DMS153 (cell line): ENCODE data around the gene BRD4.
"Not testable (repeated sequence)": the region's sequence is repeated elsewhere in the genome, so short reads cannot be mapped to it uniquely, and the experiment has no call there.

Source experiments
- DNase-seq: peaks from one replicate; lab custom pipeline; 2025; lab: John Stamatoyannopoulos, UW

The BRD4 gene

DNA sequence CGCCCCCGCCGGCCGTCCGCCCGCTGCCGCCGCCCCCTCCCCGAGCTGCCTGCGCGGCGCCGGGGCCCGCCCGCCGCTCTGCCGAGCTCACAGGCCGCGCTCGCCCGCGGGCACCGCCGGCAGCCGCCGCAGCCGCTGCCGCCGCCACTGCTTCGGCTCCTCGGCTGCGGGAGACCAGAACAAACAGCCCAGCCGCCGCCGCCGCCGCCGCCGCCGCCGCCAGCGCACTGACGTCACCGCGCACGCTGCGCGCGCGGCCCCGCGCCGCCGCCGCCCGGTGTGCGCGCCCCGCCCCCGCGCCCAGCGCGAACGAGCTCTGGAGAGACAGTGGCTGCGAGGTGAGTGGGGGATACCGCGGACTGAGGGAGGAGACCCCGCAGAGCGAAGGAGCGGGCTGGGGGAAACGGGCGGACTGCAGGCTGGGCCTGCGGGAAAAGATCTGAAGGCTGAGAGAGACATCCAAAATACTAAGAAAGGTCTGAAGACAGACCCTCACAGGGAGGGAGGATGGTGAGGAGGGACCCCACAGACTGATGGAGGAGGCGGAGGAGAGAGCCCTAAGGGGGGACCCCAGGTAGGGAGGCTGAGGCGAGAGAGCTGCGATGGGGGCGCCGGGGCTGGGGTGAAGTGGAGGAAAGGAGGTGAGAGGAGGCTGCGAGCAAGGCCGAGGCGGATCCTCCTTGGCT, at the start of gene BRD4:
BRD4 (minus strand) TSS at position 229 of the 686 bp plus-strand sequence. CDS start 59,440 bp downstream, outside the sequence.
- peak; percentile 11 for DNase-seq

DNA sequence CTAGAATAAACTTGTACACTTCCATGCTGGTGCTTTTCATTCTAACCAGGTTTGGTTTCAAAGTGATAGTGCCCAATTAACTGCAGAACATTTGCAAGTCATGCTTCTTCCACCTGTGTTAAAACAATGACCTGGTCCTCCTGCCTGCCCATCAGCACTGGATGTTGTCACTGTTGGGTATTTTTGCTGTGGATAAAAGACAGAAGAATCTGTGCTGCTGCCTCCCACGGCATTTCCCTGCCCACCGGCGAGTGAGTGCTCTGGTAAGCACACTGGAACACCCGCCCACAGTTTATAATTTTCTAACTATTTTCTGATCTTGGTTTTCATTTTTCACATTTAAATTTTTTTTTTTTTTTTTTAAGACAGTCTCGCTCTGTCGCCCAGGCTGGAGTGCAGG, 49.5 kb upstream of the BRD4 start:
- no peak for DNase-seq

DNA sequence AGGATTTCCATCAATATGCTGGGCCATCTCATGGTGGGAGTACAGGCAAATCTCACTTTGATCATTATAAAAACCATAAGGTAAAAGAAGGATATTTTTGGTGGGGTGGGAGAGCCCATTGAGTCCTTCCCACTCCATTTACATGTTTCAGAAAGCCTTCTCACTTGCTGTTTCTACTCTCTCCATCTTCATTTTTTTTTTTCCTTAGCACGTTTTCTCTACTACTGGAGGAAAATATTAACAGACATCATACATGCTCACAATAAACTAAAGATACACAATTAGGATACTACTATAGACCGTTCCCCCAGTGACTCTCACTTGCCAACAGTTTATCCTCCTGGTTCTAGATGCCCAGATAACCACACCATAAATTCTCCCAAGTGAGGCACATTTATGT, 49.1 kb upstream of the BRD4 start:
- no peak for DNase-seq

DNA sequence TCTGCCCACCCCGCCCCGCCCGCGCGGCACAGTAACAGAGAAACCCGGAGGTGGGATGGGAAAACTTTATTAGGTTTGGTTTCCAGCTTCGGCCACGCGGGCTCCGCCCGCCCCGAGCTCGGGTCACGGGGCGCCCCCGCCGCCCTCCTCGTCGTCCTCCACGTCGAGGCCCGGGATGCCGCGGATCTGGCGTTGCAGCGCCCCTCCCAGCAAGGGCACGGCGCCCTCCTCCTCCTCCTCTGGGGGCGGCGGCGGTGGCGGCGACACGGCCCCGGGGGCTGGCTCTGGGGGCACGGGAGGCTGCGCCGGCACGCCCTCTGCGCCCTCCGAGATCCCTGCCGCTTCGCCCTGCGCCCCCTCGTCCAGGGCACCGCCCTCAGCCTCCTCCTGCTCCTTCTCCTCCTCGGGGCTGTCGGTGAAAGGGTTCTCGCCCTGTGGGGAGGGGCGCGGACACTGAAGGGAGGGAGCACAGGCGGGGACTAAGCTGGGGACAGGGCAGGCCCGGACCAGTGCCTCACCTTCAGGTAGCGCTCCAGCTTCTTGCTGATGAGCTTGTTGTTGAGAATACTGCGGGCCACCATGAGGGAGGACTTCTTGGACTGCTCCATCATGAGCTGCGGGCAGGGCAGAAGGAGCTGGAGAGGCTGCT, 47.8 kb upstream of the BRD4 start:
- peak; percentile 21 for DNase-seq

GRCh38 chr19:15379083-15379998, 47.0 kb upstream of the BRD4 start, which contains the start of gene AKAP8:
Gene AKAP8, minus strand, starts transcription at chr19:15379787. Its CDS starts 56 bp downstream, at chr19:15379731.
- DNase-seq: peak; percentile 97

DNA sequence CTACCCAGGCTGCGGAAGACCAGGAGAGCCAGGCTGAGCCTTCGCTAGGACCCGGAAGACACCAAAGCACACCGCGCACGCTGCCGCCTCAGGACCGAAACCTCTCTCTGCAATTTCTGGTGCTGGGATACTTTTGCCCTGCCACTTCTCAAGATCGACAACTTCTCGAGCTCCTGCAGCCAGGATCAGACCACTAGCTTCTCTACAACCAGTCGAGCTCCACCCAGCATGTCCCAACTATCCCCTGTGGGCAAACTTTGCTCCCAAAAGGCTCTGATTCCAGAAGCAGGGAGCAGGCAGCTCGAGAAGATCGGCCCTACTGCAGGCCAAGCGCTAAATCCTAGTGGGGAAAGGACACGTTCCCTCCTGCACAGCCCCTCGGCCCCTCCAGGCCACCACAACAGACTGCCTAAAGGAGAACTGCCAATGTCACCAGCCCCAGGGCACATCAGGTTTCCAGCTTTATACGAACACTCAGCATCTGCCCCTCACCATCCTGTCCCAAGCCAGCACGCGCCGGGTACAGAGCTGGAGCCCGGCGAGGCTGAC, 46.3 kb upstream of the BRD4 start:
- no peak for DNase-seq

GRCh38 chr19:15374796-15375440, 42.6 kb upstream of the BRD4 start:
- no peak for DNase-seq

DNA sequence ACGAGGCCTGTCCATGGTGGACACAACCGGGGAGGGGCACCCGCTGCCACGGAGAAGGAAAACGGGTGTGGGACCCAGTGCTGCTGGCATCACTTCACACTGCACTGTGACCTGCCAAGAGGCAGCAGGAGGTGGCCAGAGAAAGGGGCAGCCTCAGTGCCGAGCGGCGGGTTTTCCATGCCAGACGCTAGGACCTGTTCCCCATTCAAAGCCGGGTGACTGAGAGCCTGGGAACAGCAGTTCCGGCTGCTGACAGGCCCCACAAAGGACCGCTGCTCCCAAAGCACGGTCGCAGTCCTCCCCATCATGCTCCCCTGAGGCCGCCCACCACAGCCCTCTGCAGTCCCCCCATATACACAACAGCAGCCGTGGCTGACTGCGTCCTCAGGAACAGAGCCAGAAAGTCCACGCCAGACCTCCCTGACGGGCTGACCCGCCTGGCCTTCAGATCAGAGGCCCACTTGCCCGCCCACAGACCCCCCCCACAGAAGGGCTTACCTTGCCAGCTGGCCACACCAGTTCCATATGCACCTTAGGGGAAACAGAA, 41.8 kb upstream of the BRD4 start:
- DNase-seq: no peak

DNA sequence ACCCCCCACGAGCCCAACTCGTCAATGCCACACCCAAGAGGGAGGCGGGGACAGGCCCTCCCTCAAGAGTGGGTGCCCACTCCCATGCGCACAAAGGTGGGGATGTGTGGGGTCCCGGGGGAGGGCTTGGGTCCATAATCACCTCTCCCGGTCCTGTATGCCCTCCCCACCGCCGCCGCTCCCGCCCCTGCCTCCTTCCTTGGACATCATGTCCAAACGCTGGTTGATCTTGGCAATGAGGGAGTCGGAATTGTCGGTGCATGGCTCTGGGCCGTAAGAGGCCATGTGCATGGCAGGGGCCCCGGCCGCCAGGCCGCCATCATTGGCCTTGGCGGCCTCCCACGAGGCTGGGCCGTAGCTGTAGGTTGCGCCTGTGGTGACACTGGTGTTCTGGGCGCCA, 41.3 kb upstream of the BRD4 start:
- no peak for DNase-seq

DNA sequence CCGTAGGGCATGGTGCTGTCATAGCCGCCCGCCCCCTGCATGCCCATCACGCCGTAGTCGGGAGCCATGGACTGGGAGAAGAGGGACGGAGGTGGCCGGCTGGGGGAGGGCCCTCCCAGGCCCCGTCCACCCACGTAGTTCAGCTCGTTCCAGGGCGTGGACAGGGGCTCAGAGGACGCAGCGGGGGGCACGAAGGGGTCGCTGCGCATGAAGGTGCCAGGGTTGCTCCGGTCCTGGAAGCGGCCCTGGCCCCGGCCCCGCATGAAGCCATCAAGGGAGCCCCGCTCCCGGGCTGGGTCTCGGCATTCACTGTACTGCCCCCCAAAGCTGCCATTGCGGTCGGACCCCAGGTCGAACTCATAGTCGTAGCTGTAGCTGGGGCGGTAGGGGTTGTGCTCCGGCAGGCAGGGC, 40.6 kb upstream of the BRD4 start:
- DNase-seq: no peak

DNA sequence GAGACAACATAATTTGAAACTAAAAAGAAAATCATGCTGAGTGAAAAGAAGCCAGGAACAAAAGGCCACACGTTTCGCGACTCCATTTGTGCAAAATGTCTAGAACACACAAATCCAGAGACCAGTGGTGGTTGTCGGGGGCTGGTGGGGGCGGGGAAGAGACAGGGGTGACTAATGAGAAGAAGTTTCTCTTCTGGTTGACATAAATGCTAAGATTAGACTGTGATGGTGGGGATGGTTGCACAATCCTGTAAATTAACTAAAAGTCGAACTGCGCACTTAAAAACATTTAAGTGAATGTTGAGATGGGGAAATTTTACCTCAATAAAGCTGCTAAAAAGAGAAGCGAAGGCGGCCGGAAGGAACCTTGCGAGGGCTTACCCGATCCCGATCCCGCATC, 40.1 kb upstream of the BRD4 start:
- DNase-seq: no peak

DNA sequence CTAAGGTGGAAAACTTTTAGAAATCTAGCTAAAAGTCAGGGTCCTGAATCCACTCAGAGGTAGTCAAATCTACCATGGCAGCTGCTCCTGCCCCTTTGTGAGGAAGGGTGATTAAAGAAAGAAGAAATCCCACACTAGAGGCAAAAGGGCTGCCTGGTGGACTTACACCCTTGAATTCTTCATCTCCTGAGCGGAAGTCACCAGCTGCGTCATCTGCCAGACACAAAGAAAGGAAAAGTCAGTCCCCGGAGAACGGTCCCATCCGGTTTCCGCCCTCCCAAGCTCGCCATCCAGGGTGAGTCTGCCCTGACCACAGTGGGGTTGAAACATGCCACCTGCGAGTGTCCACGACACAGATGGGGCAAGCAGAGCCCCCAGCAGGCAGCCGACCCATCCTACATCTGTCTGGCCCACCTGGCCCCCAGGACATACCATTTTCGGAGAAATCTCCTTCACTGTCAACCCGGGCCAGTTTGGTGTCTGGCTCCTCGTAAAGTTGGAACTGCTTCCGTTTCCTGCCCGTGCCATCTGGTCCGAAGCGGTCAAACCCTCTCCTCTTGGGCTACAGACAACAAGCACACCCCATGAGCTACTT, 39.5 kb upstream of the BRD4 start:
- no peak for DNase-seq

DNA sequence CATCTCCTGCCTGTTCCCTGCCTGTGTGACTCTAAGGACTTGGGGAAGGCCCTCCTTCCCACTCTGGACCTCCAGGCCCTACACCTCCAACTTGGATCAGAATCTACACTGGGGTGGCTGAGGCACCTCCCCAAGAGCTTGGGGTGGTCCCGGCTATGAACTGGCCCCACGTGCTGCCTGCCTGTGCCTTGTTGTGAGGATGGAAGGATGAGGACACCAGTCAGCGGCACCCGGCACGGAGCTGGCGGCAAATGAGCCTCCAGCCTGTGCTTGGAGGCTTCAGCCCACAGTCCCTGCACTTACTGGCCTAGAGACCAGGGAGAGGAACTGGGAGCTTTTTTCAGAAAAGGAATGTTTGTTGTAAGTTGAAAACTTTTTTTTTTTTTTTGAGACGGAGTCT, 38.8 kb upstream of the BRD4 start:
- DNase-seq: no peak

- no peak for DNase-seq
These were observed 37.2 kb upstream of the BRD4 start for GRCh38 chr19:15369594-15369891.

GRCh38 chr19:15368798-15369593, 36.7 kb upstream of the BRD4 start:
- DNase-seq: no peak

- no peak for DNase-seq
These were observed 35.8 kb upstream of the BRD4 start for GRCh38 chr19:15368051-15368632.

DNA sequence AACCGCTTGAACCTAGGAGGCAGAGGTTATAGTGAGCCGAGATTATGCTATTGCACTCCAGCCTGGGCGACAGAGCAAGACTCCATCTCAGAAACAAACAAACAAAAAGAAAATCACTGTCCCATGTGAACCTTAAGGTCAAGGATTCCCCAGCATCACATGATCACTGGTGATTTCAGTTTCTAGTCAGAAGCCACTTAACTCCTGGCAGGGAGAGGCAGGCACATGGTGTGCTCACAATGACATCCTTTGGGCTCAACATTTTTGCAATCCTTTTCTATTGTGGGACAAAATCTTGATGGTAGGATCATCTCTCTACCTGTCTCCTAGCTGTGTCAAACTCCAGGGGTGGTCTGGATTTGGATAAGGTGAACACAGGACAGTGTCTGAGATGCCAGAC, 35.1 kb upstream of the BRD4 start:
- no peak for DNase-seq

- DNase-seq: no peak
These were observed 32.9 kb upstream of the BRD4 start for GRCh38 chr19:15365264-15365663.

- not testable (repeated sequence) for DNase-seq
These were observed 31.5 kb upstream of the BRD4 start for GRCh38 chr19:15363791-15364190.

DNA sequence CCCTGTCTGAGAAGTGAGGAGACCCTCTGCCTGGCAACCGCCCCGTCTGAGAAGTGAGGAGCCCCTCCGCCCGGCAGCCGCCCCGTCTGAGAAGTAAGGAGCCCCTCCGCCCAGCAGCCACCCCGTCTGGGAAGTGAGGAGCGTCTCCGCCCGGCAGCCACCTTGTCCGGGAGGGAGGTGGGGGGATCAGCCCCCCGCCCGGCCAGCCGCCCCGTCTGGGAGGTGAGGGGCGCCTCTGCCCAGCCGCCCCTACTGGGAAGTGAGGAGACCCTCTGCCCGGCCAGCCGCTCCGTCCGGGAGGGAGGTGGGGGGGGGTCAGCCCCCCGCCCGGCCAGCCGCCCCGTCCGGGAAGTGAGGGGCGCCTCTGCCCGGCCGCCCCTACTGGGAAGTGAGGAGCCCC, 30.7 kb upstream of the BRD4 start:
- not testable (repeated sequence) for DNase-seq
